Measurements from ENCODE around the gene TMEM161A.
A peak's percentile ranks its signal among the peaks of the same experiment; 100 is the strongest.
"Not testable (repeated sequence)": the region's sequence is repeated elsewhere in the genome, so short reads cannot be mapped to it uniquely, and the experiment has no call there.

Gene TMEM161A

DNA sequence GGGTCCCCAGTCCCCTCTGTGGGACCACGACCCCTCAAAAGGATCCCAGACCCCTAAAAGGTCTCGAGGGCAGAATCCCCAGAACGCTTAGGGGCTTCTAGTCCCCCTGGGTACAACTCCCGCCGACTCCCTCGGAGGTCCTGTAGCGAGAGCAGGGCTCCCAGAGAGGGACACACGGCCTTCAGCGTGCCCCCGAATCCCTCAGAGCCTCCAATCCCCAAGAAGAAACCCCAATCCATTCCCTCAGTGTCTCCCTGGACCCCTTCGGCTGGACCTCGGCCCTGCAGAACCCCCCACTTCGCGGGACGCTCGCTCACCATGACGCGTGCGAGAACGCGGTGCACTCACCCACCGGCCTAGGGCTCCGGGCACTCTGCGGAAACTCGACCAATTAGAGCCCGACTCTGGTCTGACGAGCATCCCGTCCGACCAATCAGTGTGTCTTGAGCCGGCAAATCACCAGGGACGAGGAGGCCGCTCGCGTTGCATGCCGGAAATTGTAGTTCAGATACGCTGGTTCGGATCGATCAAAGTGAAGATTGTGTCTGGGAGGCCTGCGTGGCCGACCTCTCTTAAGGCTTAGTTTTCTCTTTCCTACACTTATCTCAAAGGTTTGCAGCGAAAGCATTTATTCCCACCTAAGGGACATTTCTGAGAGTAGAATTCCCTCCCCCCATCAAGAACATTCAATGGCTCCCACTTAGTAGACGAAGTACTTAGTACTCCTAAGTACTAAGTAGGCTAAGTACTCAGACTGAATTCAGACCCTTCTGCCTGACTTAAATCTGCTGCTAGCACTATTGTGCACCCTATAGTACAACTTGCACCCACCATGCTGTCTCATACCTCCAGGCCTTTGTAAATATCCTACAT, at the start of gene TMEM161A:
Gene TMEM161A, minus strand, starts transcription at position 370 of the 873 bp plus-strand sequence. Its CDS starts 50 bp downstream, at position 320.
- peak; percentile 97 for DNase-seq

GRCh38 chr19:19186742-19187141, 48.5 kb upstream of the TMEM161A start:
- no peak for DNase-seq

DNA sequence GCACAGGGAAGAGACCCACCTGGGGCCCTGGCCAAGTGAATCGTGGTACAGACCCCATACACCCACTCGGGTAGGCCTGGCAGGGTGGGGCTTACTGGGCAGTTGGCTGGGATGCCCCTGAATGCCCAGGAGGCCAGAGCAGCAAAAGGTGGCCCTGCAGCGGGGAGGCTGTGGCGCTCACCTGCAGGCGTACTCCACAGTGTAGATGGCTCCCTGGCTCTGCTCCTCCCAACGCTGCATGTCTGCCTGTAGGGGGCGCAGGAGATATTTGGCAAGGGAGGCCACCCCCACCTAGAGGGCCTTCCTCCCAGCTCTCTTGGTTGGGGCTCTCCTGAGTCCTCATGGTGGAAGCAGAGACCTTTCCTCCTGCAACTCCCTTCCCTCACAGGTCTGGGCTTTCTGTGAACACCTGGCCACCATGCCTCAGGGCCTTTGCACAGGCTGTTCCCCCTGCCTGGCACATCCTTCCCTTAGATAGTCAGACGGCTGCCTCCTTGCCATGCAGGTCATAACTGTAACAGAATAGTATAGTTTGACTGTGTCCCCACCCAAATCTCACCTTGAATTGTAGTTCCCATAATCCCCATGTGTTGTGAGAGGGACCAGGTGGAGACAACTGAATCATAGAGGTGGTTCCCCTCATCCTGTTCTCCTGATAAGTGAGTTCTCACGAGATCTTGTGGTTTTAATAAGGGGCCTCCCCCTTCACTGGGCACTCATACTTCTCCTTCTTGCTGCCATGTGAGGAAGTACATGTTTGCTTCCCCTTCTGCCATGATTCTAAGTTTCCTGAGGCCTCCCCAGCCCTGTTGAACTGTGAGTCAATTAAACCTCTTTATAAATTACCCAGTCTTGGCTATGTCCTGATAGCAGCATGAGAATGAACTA, 47.8 kb upstream of the TMEM161A start:
- peak; percentile 68 for DNase-seq

- no peak for DNase-seq
Measured at GRCh38 chr19:19181488-19181998, 43.3 kb upstream of the TMEM161A start.

DNA sequence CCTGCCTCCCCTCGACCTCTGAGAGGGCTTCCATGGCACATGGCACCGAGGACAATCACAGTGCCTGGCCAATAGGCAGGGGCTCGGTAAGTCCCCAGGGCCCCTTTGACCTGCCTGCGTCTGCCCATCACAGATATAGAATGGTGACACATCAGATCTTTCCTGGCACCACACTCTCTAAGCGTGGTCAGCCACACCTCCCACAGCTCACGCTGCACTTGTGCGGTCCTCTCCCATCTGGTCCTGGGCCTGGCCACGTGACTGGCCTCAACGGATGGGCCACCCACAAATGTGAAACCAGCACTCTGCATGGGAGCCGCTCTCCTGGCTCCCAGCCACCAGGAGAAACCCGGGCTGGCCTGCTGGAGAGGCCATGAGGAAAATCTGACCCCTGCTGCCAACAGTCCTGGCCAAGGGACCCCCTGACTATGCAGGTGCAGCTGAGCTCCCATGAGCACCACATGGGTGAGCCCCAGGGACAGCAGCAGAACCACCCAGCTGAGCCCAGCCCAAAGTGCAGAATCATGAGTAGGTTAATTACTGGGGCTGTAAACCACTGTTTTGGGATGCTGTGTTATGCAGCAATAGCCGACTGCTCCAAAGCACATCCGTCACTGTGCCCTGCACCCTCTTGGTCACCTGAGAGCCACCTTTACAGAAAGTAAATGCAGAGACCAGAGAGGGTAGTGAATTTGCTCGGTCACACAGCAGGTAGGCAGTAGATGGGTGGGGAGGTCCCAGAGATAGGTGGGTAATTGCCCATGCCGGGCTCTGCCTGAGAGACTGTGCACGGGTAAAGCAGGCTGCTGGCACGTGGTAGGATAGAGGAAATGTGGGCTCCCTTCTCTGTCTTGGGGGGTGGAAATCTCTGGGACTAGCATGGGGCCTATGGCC, 41.5 kb upstream of the TMEM161A start:
- DNase-seq = no peak

DNA sequence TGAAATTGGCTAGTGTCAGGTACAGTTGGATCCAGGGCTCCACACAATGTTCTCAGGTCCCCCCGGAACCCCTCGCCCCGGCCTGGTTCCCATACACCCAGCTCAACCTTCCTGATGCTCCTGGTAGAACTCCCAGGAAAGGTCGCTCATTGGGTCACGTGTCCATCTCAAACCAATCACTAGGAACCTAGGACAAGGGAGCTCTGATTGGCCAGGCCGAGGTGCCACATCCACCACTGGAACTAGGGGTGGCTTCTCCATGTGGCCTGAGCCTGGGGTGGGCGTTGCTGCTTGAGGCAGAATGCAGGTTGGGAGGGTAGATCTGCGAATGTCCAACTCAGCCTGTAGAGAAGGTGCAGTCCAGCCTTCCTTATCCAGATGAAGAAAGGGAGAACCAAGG, 38.7 kb upstream of the TMEM161A start:
- no peak for DNase-seq

GRCh38 chr19:19173243-19173642, 35.0 kb upstream of the TMEM161A start:
- DNase-seq = not testable (repeated sequence)

GRCh38 chr19:19171821-19172532, 33.7 kb upstream of the TMEM161A start:
- no peak for DNase-seq

- no peak for DNase-seq
Measured at GRCh38 chr19:19170873-19171672, 32.8 kb upstream of the TMEM161A start.

DNA sequence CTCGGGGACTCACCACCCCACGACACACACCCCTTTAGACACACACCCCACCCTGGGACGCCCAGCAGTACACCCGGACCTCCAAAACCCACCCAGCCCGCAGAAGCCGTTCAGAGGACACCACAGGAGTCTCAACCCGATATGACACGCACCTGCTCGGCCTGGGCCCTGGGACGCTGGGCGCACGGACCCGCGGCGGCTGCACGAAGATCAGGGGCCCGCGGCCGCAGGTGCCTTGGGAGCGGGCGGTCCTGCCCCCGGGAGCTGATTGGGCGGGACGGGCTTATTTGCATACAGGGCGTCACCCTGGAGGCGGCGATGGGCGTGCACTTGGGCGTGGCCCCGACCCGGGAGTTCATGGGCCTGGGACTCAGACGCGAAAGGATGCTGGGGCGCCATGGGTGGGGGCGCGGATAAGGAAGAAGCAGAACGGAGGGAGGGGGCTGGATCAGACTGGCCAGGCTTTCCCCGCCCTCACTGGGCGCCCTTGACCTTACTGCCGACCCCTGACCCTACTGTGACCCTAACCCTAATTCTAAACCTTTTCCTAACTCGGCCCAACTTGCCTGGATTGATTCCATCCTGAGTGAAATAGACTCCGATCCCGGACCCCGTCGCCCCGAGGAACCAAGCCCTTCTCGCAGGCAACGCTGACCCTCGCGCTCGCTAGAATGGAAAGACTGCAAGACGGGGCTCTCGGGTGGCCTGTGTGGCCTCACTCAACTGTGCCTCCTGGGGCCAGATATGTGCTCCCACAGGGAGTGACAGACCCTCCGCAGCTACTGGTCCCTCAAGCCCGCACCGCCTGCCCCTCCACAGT, 32.0 kb upstream of the TMEM161A start, which contains the start of gene MEF2B:
Gene MEF2B, minus strand, starts transcription at position 211 of the 820 bp plus-strand sequence. CDS start 19,528 bp downstream, outside the sequence.
- peak; percentile 80 for DNase-seq

DNA sequence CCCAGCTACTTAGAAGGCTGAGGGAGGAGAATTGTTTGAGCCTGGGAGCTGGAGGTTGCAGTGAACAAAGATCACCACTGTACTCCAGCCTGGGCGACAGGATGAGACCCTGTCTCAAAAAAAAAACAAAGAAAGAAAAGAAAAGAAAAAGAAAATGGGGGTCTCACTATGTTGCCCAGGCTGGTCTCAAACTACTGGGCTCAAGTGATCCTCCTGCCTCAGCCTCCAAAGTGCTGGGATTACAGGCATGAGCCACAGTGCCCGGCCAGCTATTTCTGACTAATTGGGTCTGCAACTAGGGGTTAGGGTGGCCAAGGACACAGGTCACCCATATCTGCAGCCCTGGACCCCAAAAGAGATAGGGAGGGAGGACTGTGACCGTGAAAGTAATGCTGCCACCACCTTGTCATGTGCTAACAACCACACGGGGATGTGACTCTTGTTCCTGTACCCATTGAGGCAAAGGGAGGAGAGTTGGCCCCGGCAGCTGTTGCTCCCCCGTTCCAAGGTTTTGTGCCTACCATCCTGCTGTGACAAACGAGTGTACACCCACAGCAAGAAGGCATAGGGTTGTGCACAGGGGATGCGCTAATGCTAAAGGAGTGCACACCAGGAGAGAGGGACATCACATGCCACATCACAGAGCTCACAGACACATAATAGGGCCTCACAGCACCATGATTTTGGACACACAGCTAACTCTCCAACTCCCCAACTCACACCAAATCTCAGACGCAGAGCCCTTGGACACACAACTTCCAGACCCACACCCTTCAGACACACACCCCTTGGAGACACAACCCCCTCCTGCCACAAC, 31.2 kb upstream of the TMEM161A start:
- DNase-seq = no peak

GRCh38 chr19:19167612-19168011, 29.3 kb upstream of the TMEM161A start:
- no peak for DNase-seq

- no peak for DNase-seq
Measured at GRCh38 chr19:19165396-19165795, 27.1 kb upstream of the TMEM161A start.

GRCh38 chr19:19162495-19162894, 24.2 kb upstream of the TMEM161A start:
- DNase-seq = no peak

DNA sequence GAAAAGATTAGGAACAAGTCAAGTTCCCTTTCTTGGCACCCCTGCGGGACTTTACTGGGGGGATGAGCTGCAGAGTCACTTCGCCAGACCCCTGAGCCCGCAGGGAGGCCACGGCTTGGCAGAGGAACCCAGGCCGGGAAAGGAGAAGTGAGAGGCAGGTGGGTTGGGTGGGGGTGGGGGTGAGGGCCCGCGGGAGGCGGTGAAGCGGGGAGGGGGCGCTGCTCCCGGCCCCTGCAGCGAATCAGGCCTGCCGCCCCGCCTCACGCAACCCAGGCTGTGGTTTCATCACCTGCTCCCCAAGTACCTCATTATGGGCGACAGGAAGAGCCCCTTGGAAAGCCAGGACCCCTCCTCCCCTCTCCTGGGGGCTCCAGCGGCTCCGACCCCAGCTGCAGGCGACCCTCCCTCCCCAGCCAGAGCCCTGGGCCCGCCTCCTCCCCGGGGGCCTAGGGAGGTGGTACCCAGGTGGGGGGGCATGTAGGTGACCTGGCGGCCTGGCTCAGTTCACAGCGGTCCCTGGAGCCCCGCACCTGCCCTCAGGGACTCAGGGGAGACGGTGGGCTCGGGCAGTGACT, 22.3 kb upstream of the TMEM161A start:
- DNase-seq = no peak

- no peak for DNase-seq
Measured at GRCh38 chr19:19159534-19159933, 21.3 kb upstream of the TMEM161A start.

DNA sequence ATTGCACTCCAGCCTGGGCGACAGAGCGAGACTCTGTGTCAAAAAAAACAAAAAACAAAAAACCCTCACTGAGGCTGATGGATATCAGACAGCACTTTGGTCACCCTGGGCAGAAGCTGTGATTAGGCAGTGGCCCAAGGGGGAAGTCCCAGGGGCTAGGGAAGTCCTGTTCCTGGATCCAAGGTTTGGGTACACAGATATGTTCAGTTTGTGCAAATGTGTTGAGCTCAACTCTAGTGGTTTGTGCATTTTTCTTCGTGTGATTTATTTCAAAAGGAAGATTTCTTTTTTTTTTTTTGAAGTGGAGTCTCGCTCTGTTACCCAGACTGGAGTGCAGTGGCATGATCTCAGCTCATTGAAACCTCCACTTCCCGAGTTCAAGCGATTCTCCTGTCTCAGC, 19.5 kb upstream of the TMEM161A start:
- no peak for DNase-seq

DNA sequence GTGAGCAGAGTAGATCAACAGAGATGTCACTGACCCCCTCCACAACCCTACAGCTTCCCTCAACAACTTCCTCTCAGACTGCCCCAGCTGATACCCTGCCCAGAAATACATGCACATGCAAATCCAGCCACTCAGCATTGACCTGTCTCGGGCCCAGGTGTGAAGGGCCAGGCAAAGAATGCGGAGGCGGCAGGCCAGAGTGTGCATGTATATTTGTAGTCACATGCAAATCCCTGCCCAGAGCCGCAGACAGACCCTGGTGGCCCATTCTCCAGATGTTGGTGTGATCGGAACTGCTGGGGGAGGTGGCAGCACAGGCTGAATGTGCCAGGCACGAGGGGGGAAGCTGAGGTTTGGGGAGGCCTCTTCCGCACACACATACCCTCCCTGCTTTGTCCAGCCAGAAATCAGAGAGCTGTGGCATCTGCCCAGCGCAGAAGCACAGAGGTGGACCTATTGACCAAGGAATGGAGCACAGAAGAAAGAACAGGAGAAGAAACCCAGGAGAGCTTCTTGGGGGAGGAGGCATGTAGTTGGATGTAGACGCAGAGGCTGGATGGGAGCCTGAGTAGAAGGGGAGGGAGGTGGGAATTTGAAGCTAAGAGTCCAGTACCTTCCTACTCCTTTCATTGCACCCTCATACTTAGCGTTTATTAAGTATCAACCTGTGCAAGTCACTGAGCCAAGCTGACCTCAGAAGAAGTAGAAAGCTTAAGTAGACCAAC, 17.4 kb upstream of the TMEM161A start:
- DNase-seq = no peak

All from activated naive CD4-positive, alpha-beta T cell treated with anti-CD3 and anti-CD28 coated beads, Interleukin-2, amount 50 U/mL, for 16 hours (primary cell).